Endothelial cell of umbilical vein (primary cell): ENCODE data around the gene FAM204A. TPM values are rescaled to one million over a fixed set of nuclear protein-coding genes. Genes with fewer than 3 reads are reported as not detected.

Experiments
- BruUV-seq: library from RNA; stranded (reverse); fragments of 400-500 nt; replicated peaks from 2 replicates; lab custom pipeline; 2021; lab: Mats Ljungman, UMichigan
- CTCF ChIA-PET: fragments of 300-600, 350-600 bp; sonication (Branson Sonifier 250); formaldehyde crosslinking; loops from one replicate; lab custom pipeline; 2021; ENCODE audit warnings: antibody characterized with exemption, inconsistent platforms; lab: Charles Lee
- POLR2A ChIA-PET: fragments of 300-600, 350-600 bp; sonication (Branson Sonifier 250); formaldehyde crosslinking; loops from one replicate; lab custom pipeline; 2021; ENCODE audit warnings: antibody characterized with exemption, inconsistent platforms; lab: Charles Lee
- DNase-seq: peaks from one replicate; pipeline ENCODE4 v3.0.0-alpha.2; 2011; ENCODE audit warnings: low read depth, low spot score
- FAIRE-seq: peaks from 2 replicates; lab custom pipeline; 2011; peaks lifted over from hg19 to GRCh38; lab: Jason Lieb, UNC
- H2AFZ ChIP-seq: 2 replicates; pipeline ENCODE4 v1.6.0; 2012; ENCODE audit warnings: low read depth, low read length, control low read depth, inconsistent platforms
- H3K27ac ChIP-seq: 2 replicates; pipeline ENCODE4 v1.5.1; 2011; ENCODE audit warnings: low read depth, mild to moderate bottlenecking, control low read depth, low read length, moderate library complexity; ENCODE audit not compliant: insufficient read depth
- H3K27me3 ChIP-seq, 2 experiments: 2 replicates each; pipeline versions ENCODE4 v1.6.0 to v1.6.1; 2011; ENCODE audit warnings: low read length in 2 of 2, mixed read lengths in 1 of 2; ENCODE audit not compliant: control insufficient read depth in 2 of 2, insufficient read depth in 2 of 2
- H3K36me3 ChIP-seq, 2 experiments: 2 replicates in 1 of 2; 3 replicates in 1 of 2; pipeline ENCODE4 v1.5.1; 2011; ENCODE audit warnings: low read length in 2 of 2, mild to moderate bottlenecking in 1 of 2, moderate library complexity in 1 of 2; ENCODE audit not compliant: control insufficient read depth in 2 of 2, insufficient read depth in 2 of 2; ENCODE audit errors: extremely low read depth in 1 of 2
- H3K4me1 ChIP-seq: 3 replicates; pipeline ENCODE4 v1.5.1; 2011; ENCODE audit warnings: mild to moderate bottlenecking, low read length; ENCODE audit not compliant: control insufficient read depth, insufficient read depth; ENCODE audit errors: extremely low read depth
- H3K4me2 ChIP-seq: 2 replicates; pipeline ENCODE4 v1.6.1; 2011; ENCODE audit warnings: low read length, control low read depth, mixed read lengths; ENCODE audit not compliant: insufficient read depth
- H3K4me3 ChIP-seq, 3 experiments: fragments of 200-600 bp in 1 of 3; sonication (generic), shearing (Covaris generic) in 1 of 3; replicated peaks in 1 of 3; 2 replicates each; pipeline ENCODE4 v1.5.1; 2011 to 2016; ENCODE audit warnings: control low read depth in 3 of 3, low read length in 3 of 3, mild to moderate bottlenecking in 2 of 3, inconsistent platforms in 1 of 3, low read depth in 1 of 3, moderate library complexity in 1 of 3; ENCODE audit not compliant: insufficient read depth in 1 of 3
- H3K79me2 ChIP-seq: 2 replicates; pipeline ENCODE4 v1.6.0; 2012; ENCODE audit warnings: low read length, inconsistent platforms; ENCODE audit not compliant: control insufficient read depth, insufficient read depth
- H3K9ac ChIP-seq: replicated peaks from 2 replicates; pipeline ENCODE3; 2011; ENCODE audit warnings: low read length, control low read depth; ENCODE audit not compliant: insufficient read depth; ENCODE audit errors: extremely low read depth
- H3K9me1 ChIP-seq: replicated peaks from 3 replicates; pipeline ENCODE4 v1.6.0; 2011; ENCODE audit warnings: mild to moderate bottlenecking, low read length; ENCODE audit not compliant: control insufficient read depth, insufficient read depth; ENCODE audit errors: extremely low read depth
- H3K9me3 ChIP-seq: replicated peaks from 2 replicates; pipeline ENCODE4 v1.5.1; 2012; ENCODE audit warnings: low read length, inconsistent platforms; ENCODE audit not compliant: control insufficient read depth, insufficient read depth
- H4K20me1 ChIP-seq: replicated peaks from 2 replicates; pipeline ENCODE3; 2011; ENCODE audit warnings: mild to moderate bottlenecking, low read length; ENCODE audit not compliant: control insufficient read depth, insufficient read depth; ENCODE audit errors: extremely low read depth
- EZH2 ChIP-seq: IDR thresholded peaks from 2 replicates; pipeline ENCODE4 v1.6.1; 2012; ENCODE audit warnings: borderline replicate concordance, low read depth, mild to moderate bottlenecking, moderate library complexity, low read length, inconsistent platforms; ENCODE audit not compliant: severe bottlenecking
- MYC ChIP-seq: IDR thresholded peaks from one replicate; pipeline ENCODE4 v1.6.1; 2011; ENCODE audit warnings: mild to moderate bottlenecking, low read depth, low read length
- dilution Hi-C: fragments of 300-500 bp; cut with MboI; formaldehyde crosslinking; loops from one replicate; pipeline ENCODE4 v1.15.0; 2019; ENCODE audit warnings: low sequenced_read_pairs; ENCODE audit not compliant: extremely low pct_ligation_motif_present
- intact Hi-C: fragments of 100-400 bp; cut with micrococcal nuclease; formaldehyde crosslinking; loops from one replicate; pipeline ENCODE4 v1.10.0; 2022
- polyA plus RNA-seq, 4 experiments: library from polyadenylated mRNA; depleted of rRNA in 3 of 4; stranded (reverse) in 3 of 4; unstranded in 1 of 4; fragments of >200 nt; gene quantifications; 2 replicates each; pipeline versions ENCODE4 v1.2.1 to v1.2.3, GENCODE V29; 2011 to 2012; ENCODE audit warnings: missing spikeins in 1 of 4
- total RNA-seq: library from RNA; stranded (reverse); gene quantifications from 2 replicates; pipeline ENCODE4 v1.2.3, GENCODE V29; 2021

Gene FAM204A
- total and polyA plus RNA-seq, 2 donors (not counting 3 experiments of a cell fraction or from before 2014, with no cell fraction given): 11.1 to 73.7 TPM

GRCh38 chr10:118249714-118250113 lies 92.4 kb downstream of the FAM204A start:
- Histone ChIP-seq H3K27ac (no peak overlapping the region), H3K4me1 (no peaks in the 10 kb centered on the region), H3K79me2 (no peaks in the 10 kb centered on the region), H3K9ac (no peak overlapping the region), H3K27me3 (peaks cover 13 to 14% of the 10 kb centered on the region in 2 experiments), H2AFZ (no peak overlapping the region), H3K36me3 (no peaks in the 10 kb centered on the region), H3K4me3 (no peak overlapping the region), H3K4me2 (no peak overlapping the region), H3K9me1 (no peaks in the 10 kb centered on the region), H4K20me1 (no peaks in the 10 kb centered on the region), H3K9me3 (no peaks in the 10 kb centered on the region)
- POLR2A ChIA-PET: no interaction called here
- TF ChIP-seq MYC (no peak), EZH2 (no peak)
- dilution Hi-C loops (no loop called here), intact Hi-C loops (no loop called here)
- BruUV-seq: no TSS peak
- no peak for DNase-seq
- no peak for FAIRE-seq
- CTCF ChIA-PET: no interaction called here
